ENCODE data around the gene FBLN2. TPM values are rescaled to one million over a fixed set of nuclear protein-coding genes. Genes with fewer than 3 reads are reported as not detected.

The FBLN2 gene
- total RNA-seq, 4 donors from 2014 or later, result 85.9 to 187 (median 117) TPM

- H3K4me1 ChIP-seq, result no peaks in the 10 kb centered on the region
- no peak overlapping the region for H3K4me3 ChIP-seq
- H3K27ac ChIP-seq, result no peak overlapping the region
- TF ChIP-seq, protein P1, sequence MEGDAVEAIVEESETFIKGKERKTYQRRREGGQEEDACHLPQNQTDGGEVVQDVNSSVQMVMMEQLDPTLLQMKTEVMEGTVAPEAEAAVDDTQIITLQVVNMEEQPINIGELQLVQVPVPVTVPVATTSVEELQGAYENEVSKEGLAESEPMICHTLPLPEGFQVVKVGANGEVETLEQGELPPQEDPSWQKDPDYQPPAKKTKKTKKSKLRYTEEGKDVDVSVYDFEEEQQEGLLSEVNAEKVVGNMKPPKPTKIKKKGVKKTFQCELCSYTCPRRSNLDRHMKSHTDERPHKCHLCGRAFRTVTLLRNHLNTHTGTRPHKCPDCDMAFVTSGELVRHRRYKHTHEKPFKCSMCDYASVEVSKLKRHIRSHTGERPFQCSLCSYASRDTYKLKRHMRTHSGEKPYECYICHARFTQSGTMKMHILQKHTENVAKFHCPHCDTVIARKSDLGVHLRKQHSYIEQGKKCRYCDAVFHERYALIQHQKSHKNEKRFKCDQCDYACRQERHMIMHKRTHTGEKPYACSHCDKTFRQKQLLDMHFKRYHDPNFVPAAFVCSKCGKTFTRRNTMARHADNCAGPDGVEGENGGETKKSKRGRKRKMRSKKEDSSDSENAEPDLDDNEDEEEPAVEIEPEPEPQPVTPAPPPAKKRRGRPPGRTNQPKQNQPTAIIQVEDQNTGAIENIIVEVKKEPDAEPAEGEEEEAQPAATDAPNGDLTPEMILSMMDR (IDR thresholded peaks at IDR 0.05), result no peak
- TF ChIP-seq EP300 (IDR thresholded peaks at IDR 0.05), result no peak
- no peak for TF ChIP-seq POLR2AphosphoS5 (IDR thresholded peaks at IDR 0.05)
- no peak for TF ChIP-seq POLR2A (IDR thresholded peaks at IDR 0.05)
- H3K36me3 ChIP-seq, result peaks cover 0 to 48% of the 10 kb centered on the region in 2 donors
- H3K9me3 ChIP-seq, result peaks cover 0 to 6% (median 0%) of the 10 kb centered on the region in 3 donors
- no peak for ATAC-seq
- 86 to 100% methylated on average over 1 to 2 of the region's 2 CpGs for WGBS, 2 donors (ENCODE audit: low coverage in 1 of 2)
- H3K27me3 ChIP-seq, result peaks cover 5% of the 10 kb centered on the region
Observed at GRCh38 chr3:13614607-13615006, 65.7 kb downstream of the FBLN2 start.

DNA sequence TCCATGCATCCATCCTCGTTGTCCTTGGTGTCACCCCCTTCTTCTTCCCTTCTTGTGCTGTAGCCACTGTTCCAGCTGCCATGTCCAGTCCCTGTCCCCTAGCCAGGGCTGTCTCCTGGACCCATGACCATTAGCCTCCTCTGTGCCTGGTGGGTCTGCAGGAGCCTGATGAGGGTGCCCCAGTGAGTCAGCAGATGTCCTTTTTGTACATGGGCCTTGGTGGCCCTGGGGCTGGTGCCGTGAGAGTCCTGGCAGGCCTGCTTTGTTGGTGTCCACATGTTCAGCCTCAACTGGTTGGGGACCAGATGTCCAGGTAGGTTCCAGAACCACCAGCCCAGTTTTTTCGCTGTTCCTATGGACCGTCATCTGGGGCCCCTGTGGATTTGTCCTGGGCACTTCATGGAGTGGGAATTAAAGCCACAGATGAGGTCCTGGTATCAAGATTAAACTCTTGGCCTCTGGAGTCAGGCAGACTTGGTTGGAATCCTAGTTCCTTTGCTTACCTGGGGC lies 66.1 kb downstream of the FBLN2 start:
- Histone ChIP-seq H3K27ac (no peak overlapping the region), H3K4me3 (no peak overlapping the region), H3K9me3 (peaks cover 0 to 6% (median 0%) of the 10 kb centered on the region in 3 donors), H3K4me1 (no peaks in the 10 kb centered on the region), H3K36me3 (peaks cover 0 to 50% of the 10 kb centered on the region in 2 donors), H3K27me3 (peaks cover 2% of the 10 kb centered on the region)
- ATAC-seq, result no peak
- WGBS, 2 donors (ENCODE audit: low coverage in 1 of 2), result 78% methylated on average over 1 of the region's 4 CpGs; no CpG with 5 or more reads in 1 of the 2 donors
- no peak for TF ChIP-seq POLR2AphosphoS5 (IDR thresholded peaks at IDR 0.05)
- no peak for TF ChIP-seq EP300 (IDR thresholded peaks at IDR 0.05)
- TF ChIP-seq, protein P1 (IDR thresholded peaks at IDR 0.05), result no peak
- no peak for TF ChIP-seq POLR2A (IDR thresholded peaks at IDR 0.05)

DNA sequence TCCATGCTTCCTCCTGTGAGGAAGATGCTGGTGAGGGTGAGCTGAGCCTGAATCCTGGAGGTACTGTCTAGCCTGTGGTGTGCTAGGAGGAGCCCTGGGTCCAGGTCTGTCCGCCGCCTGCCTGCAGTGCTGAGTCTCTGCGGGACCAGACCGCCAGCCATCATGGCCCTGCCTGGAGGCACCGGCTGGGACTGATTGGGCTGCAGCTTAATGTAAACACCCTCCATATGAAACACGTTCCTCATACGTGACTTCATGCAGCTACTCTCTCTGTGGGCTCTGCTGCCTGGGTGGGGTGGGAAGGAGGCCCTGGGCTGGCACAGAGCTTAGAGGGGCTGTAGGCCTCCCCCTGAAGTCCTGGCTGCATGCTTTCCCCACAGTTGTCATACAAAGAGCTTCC lies 67.4 kb downstream of the FBLN2 start:
- WGBS, 2 donors (ENCODE audit: low coverage in 1 of 2), result 27% methylated on average over 3 of the region's 7 CpGs; no CpG with 5 or more reads in 1 of the 2 donors
- no peak for ATAC-seq
- H3K4me1 ChIP-seq, result no peaks in the 10 kb centered on the region

DNA sequence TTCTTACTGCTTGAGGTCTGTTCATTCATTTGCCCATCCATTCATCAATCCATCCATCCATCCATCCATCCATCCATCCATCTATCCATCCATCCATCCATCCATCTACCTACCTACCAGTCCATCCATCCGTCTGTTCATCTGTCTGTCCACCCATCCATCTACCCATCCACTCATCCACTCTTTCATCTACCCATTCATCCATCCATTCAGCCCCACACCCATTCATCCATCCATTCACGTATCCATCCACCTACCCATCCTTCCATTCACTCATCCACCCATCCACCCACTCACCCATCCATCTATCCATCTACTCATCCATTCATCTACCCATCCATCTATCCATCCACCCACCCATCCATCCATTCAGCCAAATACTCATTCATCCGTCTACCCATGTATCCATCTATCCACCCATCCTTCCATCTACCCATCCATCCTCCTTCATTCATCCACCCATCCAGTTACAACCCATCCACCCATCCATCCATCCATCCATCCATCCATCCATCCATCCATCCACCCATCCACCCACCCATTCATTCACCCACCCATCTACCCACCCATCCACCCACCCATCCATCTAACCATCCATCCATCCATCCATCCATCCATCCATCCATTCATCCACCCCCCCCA lies 68.3 kb downstream of the FBLN2 start:
- no peak overlapping the region for H3K4me3 ChIP-seq
- H3K27ac ChIP-seq, result no peak overlapping the region
- peaks cover 0 to 6% (median 0%) of the 10 kb centered on the region in 3 donors for H3K9me3 ChIP-seq
- no peaks in the 10 kb centered on the region for H3K4me1 ChIP-seq
- peaks cover 0 to 64% of the 10 kb centered on the region in 2 donors for H3K36me3 ChIP-seq
- ATAC-seq, result no peak
- 92 to 100% methylated on average over 3 of the region's 3 CpGs for WGBS, 2 donors (ENCODE audit: low coverage in 1 of 2)
- no peak for TF ChIP-seq EP300 (IDR thresholded peaks at IDR 0.05)
- no peaks in the 10 kb centered on the region for H3K27me3 ChIP-seq

More for the DNA sequence above, 67.4 kb downstream of the FBLN2 start:
- Histone ChIP-seq H3K36me3 (peaks cover 0 to 57% of the 10 kb centered on the region in 2 donors), H3K27me3 (no peaks in the 10 kb centered on the region), H3K4me3 (no peak overlapping the region), H3K9me3 (peaks cover 0 to 6% (median 0%) of the 10 kb centered on the region in 3 donors), H3K27ac (no peak overlapping the region)
- TF ChIP-seq, protein P1 (IDR thresholded peaks at IDR 0.05), result no peak
- TF ChIP-seq POLR2A (IDR thresholded peaks at IDR 0.05), result no peak
- no peak for TF ChIP-seq EP300 (IDR thresholded peaks at IDR 0.05)
- no peak for TF ChIP-seq POLR2AphosphoS5 (IDR thresholded peaks at IDR 0.05)

GRCh38 chr3:13617981-13618380 lies 69.1 kb downstream of the FBLN2 start:
- no peak overlapping the region for H3K4me3 ChIP-seq
- ATAC-seq, result no peak
- no peaks in the 10 kb centered on the region for H3K27me3 ChIP-seq
- peaks cover 0 to 6% (median 0%) of the 10 kb centered on the region in 3 donors for H3K9me3 ChIP-seq
- H3K27ac ChIP-seq, result no peak overlapping the region
- H3K36me3 ChIP-seq, result peaks cover 0 to 64% of the 10 kb centered on the region in 2 donors
- no peaks in the 10 kb centered on the region for H3K4me1 ChIP-seq
- TF ChIP-seq POLR2A (IDR thresholded peaks at IDR 0.05), result no peak
- no CpG with 5 or more reads among the region's 10 CpGs for WGBS, 2 donors (ENCODE audit: low coverage in 1 of 2)

GRCh38 chr3:13618836-13619235 lies 69.9 kb downstream of the FBLN2 start:
- TF ChIP-seq, protein P1 (IDR thresholded peaks at IDR 0.05), result no peak
- TF ChIP-seq POLR2AphosphoS5 (IDR thresholded peaks at IDR 0.05) (no peak), POLR2A (IDR thresholded peaks at IDR 0.05) (no peak), EP300 (IDR thresholded peaks at IDR 0.05) (no peak)
- Histone ChIP-seq H3K27me3 (no peaks in the 10 kb centered on the region), H3K27ac (no peak overlapping the region), H3K36me3 (peaks cover 0 to 61% of the 10 kb centered on the region in 2 donors), H3K4me1 (no peaks in the 10 kb centered on the region), H3K9me3 (no peaks in the 10 kb centered on the region), H3K4me3 (no peak overlapping the region)
- WGBS, 2 donors (ENCODE audit: low coverage in 1 of 2), result no CpG with 5 or more reads among the region's 3 CpGs
- no peak for ATAC-seq

Measured in gastroesophageal sphincter (tissue), 4 donors.